Hepatocyte (in vitro differentiated cells): ENCODE measurements around the gene SLC26A3. TPM values are rescaled to one million over a fixed set of nuclear protein-coding genes. Genes with fewer than 3 reads are reported as not detected.
A peak's percentile ranks its signal among the peaks of the same experiment; 100 is the strongest.

Source experiments
- DNase-seq: peaks from one replicate; pipeline ENCODE4 v3.0.0-alpha.2; 2016; ENCODE audit warnings: low spot score
- H2AFZ ChIP-seq: fragments of 200-600 bp; sonication (generic); 2 replicates; pipeline ENCODE4 v1.6.0; 2016; ENCODE audit warnings: antibody characterized with exemption, mild to moderate bottlenecking
- H3K27ac ChIP-seq: fragments of 200-600 bp; sonication (generic); 2 replicates; pipeline ENCODE4 v1.5.1; 2016; ENCODE audit warnings: mild to moderate bottlenecking
- H3K27me3 ChIP-seq: fragments of 200-600 bp; sonication (generic); 2 replicates; pipeline ENCODE4 v1.6.1; 2016
- H3K36me3 ChIP-seq: fragments of 200-600 bp; sonication (generic); replicated peaks from 2 replicates; pipeline ENCODE4 v1.5.1; 2016; ENCODE audit warnings: low read depth; ENCODE audit not compliant: insufficient read depth
- H3K4me1 ChIP-seq: fragments of 200-600 bp; sonication (generic); 2 replicates; pipeline ENCODE4 v1.5.1; 2016; ENCODE audit warnings: mild to moderate bottlenecking, moderate library complexity; ENCODE audit not compliant: insufficient read depth
- H3K4me2 ChIP-seq: fragments of 200-600 bp; sonication (generic); 2 replicates; pipeline ENCODE4 v1.6.0; 2016
- H3K4me3 ChIP-seq: fragments of 200-600 bp; sonication (generic); 2 replicates; pipeline ENCODE4 v1.5.1; 2016; ENCODE audit warnings: mild to moderate bottlenecking
- H3K79me2 ChIP-seq: fragments of 200-600 bp; sonication (generic); 2 replicates; pipeline ENCODE4 v1.6.0; 2017; ENCODE audit warnings: mild to moderate bottlenecking
- H3K9me2 ChIP-seq: fragments of 200-600 bp; sonication (generic); replicated peaks from 2 replicates; pipeline ENCODE4 v1.6.0; 2017; ENCODE audit warnings: mild to moderate bottlenecking; ENCODE audit not compliant: insufficient read depth
- H3K9me3 ChIP-seq: fragments of 200-600 bp; sonication (generic); 2 replicates; pipeline ENCODE4 v1.5.1; 2016; ENCODE audit warnings: low read depth, mild to moderate bottlenecking
- H4K20me1 ChIP-seq: fragments of 200-600 bp; sonication (generic); 2 replicates; pipeline ENCODE4 v1.6.0; 2016; ENCODE audit warnings: mild to moderate bottlenecking; ENCODE audit not compliant: insufficient read depth, poor library complexity, severe bottlenecking
- EZH2 ChIP-seq: fragments of 200-600 bp; sonication (generic); IDR thresholded peaks from 2 replicates; pipeline ENCODE4 v1.6.1; 2016; ENCODE audit warnings: antibody characterized with exemption, mild to moderate bottlenecking, borderline replicate concordance
- EZH2phosphoT487 ChIP-seq: fragments of 200-600 bp; sonication (generic); IDR thresholded peaks from one replicate; pipeline ENCODE4 v1.6.1; 2018; ENCODE audit warnings: antibody characterized with exemption, mild to moderate bottlenecking, low read depth, moderate library complexity; ENCODE audit not compliant: unreplicated experiment, severe bottlenecking
- WGBS: methylation state at CpG from one replicate; pipeline ENCODE4 v1.1.6; 2016; ENCODE audit warnings: low lambda C conversion rate; ENCODE audit errors: missing lambda C conversion rate; 5-methylcytosine and 5-hydroxymethylcytosine counted together
- polyA plus RNA-seq: library from polyadenylated mRNA; unstranded; fragments of >200 nt; fragmentation: Nextera tagmentation; extraction: Ambion mirVana; gene quantifications from 2 replicates; pipeline ENCODE4 v1.2.1, GENCODE V29; 2016
- total RNA-seq: library from RNA; depleted of rRNA; stranded (reverse); fragments of >200 nt; gene quantifications from 2 replicates; pipeline ENCODE4 v1.2.3, GENCODE V29; 2014
- TF ChIP-seq, protein P1 (sequence below): fragments of 200-600 bp; sonication (generic); IDR thresholded peaks from 2 replicates; pipeline ENCODE4 v1.5.1; 2016; ENCODE audit warnings: antibody characterized with exemption, mild to moderate bottlenecking; ENCODE audit not compliant: poor library complexity

Gene SLC26A3
- total and polyA plus RNA-seq, 2 experiments from 2014 or later = 8.1 to 18.1 TPM

DNA sequence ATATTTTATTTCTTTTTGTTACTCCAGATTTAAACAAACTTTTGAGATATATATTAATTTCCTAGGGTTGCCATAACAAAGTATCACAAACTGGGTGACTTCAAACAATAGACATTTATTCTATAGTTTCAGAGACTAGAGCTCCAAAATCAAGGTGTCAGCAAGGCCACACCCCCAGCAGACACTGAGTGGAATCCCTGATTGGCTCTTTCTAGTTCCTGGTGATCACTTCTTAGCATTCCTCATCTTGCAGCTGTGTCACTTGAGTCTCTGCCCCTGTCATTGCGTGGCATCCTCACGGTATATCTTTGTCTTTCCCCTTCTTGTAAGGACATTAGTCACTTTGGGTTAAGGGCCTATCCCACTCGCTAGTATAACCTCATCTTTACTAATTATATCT lies 7.6 kb upstream of the SLC26A3 start:
- H3K79me2 ChIP-seq = no peaks in the 10 kb centered on the region
- no peak overlapping the region for H2AFZ ChIP-seq
- H3K9me2 ChIP-seq = no peaks in the 10 kb centered on the region
- DNase-seq = no peak
- WGBS = 83% methylated on average over 3 of the region's 3 CpGs
- no peaks in the 10 kb centered on the region for H3K27me3 ChIP-seq
- H3K4me1 ChIP-seq = no peaks in the 10 kb centered on the region
- no peaks in the 10 kb centered on the region for H4K20me1 ChIP-seq
- H3K9me3 ChIP-seq = no peaks in the 10 kb centered on the region
- H3K4me2 ChIP-seq = no peak overlapping the region
- TF ChIP-seq, protein P1, sequence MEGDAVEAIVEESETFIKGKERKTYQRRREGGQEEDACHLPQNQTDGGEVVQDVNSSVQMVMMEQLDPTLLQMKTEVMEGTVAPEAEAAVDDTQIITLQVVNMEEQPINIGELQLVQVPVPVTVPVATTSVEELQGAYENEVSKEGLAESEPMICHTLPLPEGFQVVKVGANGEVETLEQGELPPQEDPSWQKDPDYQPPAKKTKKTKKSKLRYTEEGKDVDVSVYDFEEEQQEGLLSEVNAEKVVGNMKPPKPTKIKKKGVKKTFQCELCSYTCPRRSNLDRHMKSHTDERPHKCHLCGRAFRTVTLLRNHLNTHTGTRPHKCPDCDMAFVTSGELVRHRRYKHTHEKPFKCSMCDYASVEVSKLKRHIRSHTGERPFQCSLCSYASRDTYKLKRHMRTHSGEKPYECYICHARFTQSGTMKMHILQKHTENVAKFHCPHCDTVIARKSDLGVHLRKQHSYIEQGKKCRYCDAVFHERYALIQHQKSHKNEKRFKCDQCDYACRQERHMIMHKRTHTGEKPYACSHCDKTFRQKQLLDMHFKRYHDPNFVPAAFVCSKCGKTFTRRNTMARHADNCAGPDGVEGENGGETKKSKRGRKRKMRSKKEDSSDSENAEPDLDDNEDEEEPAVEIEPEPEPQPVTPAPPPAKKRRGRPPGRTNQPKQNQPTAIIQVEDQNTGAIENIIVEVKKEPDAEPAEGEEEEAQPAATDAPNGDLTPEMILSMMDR = no peak
- TF ChIP-seq EZH2 = no peak
- no peak overlapping the region for H3K27ac ChIP-seq
- no peak overlapping the region for H3K4me3 ChIP-seq
- no peaks in the 10 kb centered on the region for H3K36me3 ChIP-seq

- Histone ChIP-seq H3K4me1 (no peaks in the 10 kb centered on the region), H3K4me3 (no peak overlapping the region), H3K27ac (no peak overlapping the region), H4K20me1 (no peaks in the 10 kb centered on the region), H3K4me2 (no peak overlapping the region), H3K9me3 (no peaks in the 10 kb centered on the region), H3K36me3 (no peaks in the 10 kb centered on the region), H2AFZ (no peak overlapping the region), H3K27me3 (no peaks in the 10 kb centered on the region), H3K79me2 (no peaks in the 10 kb centered on the region), H3K9me2 (no peaks in the 10 kb centered on the region)
- no peak for DNase-seq
- WGBS = 96% methylated on average over 4 of the region's 4 CpGs
- TF ChIP-seq EZH2 = no peak
- TF ChIP-seq, protein P1 = no peak
- TF ChIP-seq EZH2phosphoT487 = no peak
These were observed 6.2 kb upstream of the SLC26A3 start for GRCh38 chr7:107809179-107809578.

- 59% methylated on average over 6 of the region's 6 CpGs for WGBS
- Histone ChIP-seq H3K27ac (peak overlapping the region; percentile 42), H2AFZ (no peak overlapping the region), H3K36me3 (no peaks in the 10 kb centered on the region), H3K27me3 (no peaks in the 10 kb centered on the region), H4K20me1 (no peaks in the 10 kb centered on the region), H3K9me3 (no peaks in the 10 kb centered on the region), H3K4me2 (peak overlapping the region; percentile 24), H3K9me2 (no peaks in the 10 kb centered on the region), H3K4me1 (peaks cover 10% of the 10 kb centered on the region), H3K4me3 (no peak overlapping the region), H3K79me2 (no peaks in the 10 kb centered on the region)
- TF ChIP-seq EZH2phosphoT487 (peak; percentile 71), EZH2 (no peak)
- TF ChIP-seq, protein P1 = no peak
- peak; percentile 45 for DNase-seq
These were observed 3.3 kb downstream of the SLC26A3 start for GRCh38 chr7:107799647-107800264.

DNA sequence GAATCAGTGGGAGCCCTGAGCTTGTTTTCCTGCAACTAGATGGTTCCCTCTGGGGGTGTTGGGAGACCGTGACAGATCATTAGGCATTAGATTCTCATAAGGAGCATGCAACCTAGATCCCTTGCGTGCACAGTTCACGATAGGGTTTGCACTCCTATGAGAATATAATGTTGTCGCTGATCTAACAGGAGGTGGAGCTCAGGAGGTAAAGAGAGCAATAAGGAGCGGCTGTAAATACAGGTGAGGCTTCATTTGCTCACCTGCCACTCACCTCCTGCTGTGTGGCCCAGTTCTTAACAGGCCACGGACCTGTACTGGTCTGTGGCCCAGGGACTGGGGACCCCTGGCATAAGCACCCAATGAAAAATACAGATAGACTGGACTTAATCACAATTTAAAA lies 10.7 kb downstream of the SLC26A3 start:
- no peaks in the 10 kb centered on the region for H3K9me3 ChIP-seq
- no peaks in the 10 kb centered on the region for H3K4me1 ChIP-seq
- H3K79me2 ChIP-seq = no peaks in the 10 kb centered on the region
- H3K36me3 ChIP-seq = no peaks in the 10 kb centered on the region
- H4K20me1 ChIP-seq = no peaks in the 10 kb centered on the region
- no peak overlapping the region for H3K27ac ChIP-seq
- no peaks in the 10 kb centered on the region for H3K9me2 ChIP-seq
- WGBS = 82% methylated on average over 6 of the region's 6 CpGs
- H3K27me3 ChIP-seq = no peaks in the 10 kb centered on the region
- no peak overlapping the region for H3K4me3 ChIP-seq
- H3K4me2 ChIP-seq = no peak overlapping the region
- DNase-seq = no peak
- TF ChIP-seq, protein P1 = no peak
- TF ChIP-seq EZH2phosphoT487 (no peak), EZH2 (no peak)
- H2AFZ ChIP-seq = no peak overlapping the region
